Panc1 (cell line): ENCODE measurements around the gene MLLT10.

ENCODE experiments used
- SIN3A ChIP-seq: IDR thresholded peaks from 2 replicates; pipeline ENCODE4 v1.6.1; 2012; ENCODE audit warnings: low read depth, mild to moderate bottlenecking, low read length, moderate library complexity, borderline replicate concordance; ENCODE audit not compliant: insufficient read depth
- TF ChIP-seq, protein P1 (sequence below): fragments of 450-650 bp; IDR thresholded peaks from 2 replicates; pipeline ENCODE4 v1.5.1; 2017; ENCODE audit warnings: mild to moderate bottlenecking

DNA sequence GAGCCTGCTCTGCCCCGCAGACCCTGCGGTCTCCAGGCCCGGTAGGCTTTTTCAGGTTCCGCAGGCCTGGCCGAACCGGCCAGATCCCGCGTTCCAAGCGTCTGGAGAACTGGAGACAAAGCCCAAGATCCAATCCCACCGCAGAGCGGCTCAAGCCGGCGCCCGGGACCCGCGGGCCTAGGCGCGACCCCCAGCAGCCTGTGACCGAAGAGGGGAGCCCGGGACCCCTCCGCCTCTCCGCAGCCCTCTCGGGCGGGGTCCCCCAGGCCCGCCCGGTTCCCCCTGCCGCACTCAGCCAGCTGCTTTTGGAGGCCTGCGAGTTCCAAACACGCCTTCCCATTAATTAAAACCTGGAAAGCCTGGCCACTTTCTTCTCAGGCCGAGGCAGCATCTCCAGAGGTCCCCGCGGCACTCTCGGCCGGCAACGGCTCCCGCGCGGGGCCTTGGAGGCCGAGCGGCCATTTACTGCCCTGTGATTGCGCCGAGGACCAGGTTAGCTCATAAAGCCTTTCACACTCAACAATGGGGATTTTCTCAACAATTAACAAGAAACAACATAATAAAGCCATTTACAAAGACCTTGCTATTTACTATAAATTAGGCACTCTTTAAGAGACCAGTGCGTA is 25.2 kb upstream of the MLLT10 start:
- TF ChIP-seq, protein P1, sequence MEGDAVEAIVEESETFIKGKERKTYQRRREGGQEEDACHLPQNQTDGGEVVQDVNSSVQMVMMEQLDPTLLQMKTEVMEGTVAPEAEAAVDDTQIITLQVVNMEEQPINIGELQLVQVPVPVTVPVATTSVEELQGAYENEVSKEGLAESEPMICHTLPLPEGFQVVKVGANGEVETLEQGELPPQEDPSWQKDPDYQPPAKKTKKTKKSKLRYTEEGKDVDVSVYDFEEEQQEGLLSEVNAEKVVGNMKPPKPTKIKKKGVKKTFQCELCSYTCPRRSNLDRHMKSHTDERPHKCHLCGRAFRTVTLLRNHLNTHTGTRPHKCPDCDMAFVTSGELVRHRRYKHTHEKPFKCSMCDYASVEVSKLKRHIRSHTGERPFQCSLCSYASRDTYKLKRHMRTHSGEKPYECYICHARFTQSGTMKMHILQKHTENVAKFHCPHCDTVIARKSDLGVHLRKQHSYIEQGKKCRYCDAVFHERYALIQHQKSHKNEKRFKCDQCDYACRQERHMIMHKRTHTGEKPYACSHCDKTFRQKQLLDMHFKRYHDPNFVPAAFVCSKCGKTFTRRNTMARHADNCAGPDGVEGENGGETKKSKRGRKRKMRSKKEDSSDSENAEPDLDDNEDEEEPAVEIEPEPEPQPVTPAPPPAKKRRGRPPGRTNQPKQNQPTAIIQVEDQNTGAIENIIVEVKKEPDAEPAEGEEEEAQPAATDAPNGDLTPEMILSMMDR: no peak
- TF ChIP-seq SIN3A: no peak
